GM12875 (cell line): Measurements from ENCODE around the gene THEM4.

ENCODE experiments used
- H3K4me3 ChIP-seq: one replicate; pipeline ENCODE4 v1.5.1; 2011; ENCODE audit warnings: low read depth, low read length, control low read depth
- TF ChIP-seq, protein P1 (sequence below): IDR thresholded peaks from 2 replicates; pipeline ENCODE4 v1.5.1; 2011; ENCODE audit warnings: low read depth, mild to moderate bottlenecking, control low read depth, inconsistent platforms, low read length, moderate library complexity, borderline replicate concordance; ENCODE audit not compliant: insufficient read depth

The THEM4 gene

DNA sequence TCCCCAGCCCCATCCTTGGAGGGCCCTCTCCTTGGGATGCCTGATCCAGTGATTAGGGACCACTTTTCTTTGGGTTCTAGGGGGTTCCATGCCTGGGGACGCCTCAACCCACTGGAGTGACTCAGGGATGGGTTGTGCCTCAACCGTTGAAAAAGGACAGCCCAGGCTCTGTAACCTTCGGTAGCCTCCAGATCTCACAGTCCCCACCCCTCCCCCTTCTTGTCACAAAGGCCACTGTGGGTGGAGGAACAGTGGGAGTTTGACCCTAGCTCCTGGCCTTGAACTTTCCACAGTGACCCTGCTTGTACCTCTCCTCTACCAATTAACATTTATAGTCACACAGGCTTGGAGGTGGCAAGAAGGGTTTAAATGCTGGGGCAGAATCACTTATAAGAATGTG is 75.1 kb downstream of the THEM4 start:
- TF ChIP-seq, protein P1, sequence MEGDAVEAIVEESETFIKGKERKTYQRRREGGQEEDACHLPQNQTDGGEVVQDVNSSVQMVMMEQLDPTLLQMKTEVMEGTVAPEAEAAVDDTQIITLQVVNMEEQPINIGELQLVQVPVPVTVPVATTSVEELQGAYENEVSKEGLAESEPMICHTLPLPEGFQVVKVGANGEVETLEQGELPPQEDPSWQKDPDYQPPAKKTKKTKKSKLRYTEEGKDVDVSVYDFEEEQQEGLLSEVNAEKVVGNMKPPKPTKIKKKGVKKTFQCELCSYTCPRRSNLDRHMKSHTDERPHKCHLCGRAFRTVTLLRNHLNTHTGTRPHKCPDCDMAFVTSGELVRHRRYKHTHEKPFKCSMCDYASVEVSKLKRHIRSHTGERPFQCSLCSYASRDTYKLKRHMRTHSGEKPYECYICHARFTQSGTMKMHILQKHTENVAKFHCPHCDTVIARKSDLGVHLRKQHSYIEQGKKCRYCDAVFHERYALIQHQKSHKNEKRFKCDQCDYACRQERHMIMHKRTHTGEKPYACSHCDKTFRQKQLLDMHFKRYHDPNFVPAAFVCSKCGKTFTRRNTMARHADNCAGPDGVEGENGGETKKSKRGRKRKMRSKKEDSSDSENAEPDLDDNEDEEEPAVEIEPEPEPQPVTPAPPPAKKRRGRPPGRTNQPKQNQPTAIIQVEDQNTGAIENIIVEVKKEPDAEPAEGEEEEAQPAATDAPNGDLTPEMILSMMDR: no peak

DNA sequence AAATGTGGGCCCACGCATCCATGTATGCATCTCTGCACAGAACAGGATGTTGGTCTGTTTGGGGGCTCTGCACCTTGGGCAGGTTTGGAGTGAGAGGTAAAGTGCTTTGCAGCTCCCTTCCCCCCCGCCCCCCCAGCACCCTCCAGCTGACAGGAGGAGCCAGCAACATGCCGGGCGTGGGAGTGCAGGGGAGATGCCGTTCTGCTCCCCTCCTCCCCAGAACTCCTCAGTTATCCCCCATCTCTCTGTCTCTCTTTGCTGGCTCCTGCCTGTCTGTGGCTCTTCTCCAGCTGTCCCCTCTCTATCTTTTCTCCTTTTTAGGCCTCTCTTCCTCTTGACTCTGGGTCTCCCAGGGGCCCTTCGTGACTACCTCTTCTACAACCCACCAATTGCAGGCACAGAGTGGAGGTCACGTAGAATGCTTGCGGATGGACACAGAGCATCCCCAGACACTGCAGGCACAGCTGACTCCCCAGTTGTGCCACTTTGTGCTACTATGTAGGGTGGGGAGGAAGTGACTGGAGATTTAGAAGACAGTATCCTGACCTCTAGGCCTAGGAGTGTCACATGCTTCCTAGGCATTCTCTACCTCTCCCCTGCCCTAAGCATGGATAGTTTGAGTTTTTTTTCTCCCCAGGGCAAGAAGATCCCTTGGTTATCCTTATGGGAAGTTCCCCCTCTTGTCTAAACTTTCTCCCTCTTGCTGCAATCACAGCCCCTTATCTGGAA is 76.0 kb downstream of the THEM4 start:
- TF ChIP-seq, protein P1: no peak
- no peak overlapping the region for H3K4me3 ChIP-seq

More for the DNA sequence above, 75.1 kb downstream of the THEM4 start:
- H3K4me3 ChIP-seq: no peak overlapping the region

DNA sequence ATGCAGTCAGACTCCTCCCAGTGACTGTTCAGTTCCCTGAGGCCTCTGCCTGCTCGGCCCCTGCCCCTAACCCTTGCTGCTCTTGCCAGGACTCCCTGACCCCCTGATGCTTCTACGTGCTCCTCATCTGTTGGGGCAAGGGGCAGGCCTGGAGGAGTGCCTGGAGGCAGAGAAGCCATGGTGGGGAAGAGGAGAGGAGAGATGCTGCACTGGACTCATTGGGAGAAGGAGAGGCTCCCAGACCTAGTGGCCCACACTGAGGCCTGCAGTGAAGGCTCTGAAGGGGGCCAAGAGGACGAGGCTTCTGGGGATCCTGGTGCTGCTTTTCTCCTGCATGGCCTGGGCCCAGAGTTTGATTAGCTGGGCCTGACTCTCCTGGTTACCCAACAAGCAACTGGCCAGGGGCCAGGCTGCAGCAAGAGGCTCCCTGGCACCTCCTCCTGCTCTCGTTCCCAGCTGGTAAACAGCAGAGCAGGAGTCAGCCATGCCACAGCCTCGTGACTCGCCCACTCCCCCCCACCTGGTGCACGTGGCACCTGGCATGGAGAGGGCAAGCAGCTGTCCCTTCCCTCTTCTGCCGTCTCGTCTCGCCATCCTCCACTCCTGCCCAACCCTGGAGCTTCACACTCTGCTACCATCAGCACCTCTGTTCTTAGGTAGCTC is 76.9 kb downstream of the THEM4 start:
- no peak overlapping the region for H3K4me3 ChIP-seq
- TF ChIP-seq, protein P1: no peak

GRCh38 chr1:151831605-151832004 is 77.7 kb downstream of the THEM4 start, which contains the start of gene RORC:
RORC (minus strand) TSS chr1:151831802; CDS start chr1:151831764, 38 bp downstream.
- H3K4me3 ChIP-seq: no peak within 1 kb of the TSS
- TF ChIP-seq, protein P1: no peak

- TF ChIP-seq, protein P1: no peak
- no peak overlapping the region for H3K4me3 ChIP-seq
Measured at GRCh38 chr1:151831256-151831591, 78.1 kb downstream of the THEM4 start.

DNA sequence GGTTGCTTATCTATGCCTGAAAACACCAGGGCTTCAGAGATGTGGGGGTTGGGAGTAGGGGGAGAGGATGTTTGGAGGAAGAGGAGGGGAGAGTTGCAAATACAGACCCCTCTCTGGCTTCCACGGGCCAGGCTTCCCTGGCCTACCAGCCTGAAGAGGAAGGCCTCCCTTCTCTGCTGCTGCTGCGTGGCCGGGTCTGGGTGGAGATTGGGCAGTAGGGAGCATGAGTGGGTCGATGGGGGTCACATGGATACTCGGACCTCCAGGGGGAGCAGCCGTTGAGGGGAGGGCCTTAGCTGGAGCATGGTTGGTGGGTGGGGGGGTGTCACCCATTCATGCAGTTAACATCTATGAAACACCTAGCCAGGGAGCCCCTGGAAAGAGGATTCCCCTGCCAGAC is 79.3 kb downstream of the THEM4 start:
- TF ChIP-seq, protein P1: no peak
- no peak overlapping the region for H3K4me3 ChIP-seq
